Stomach (tissue), 9 donors: ENCODE results near the gene EDA. TPM values are rescaled to one million over a fixed set of nuclear protein-coding genes. Genes with fewer than 3 reads are reported as not detected.

Source experiments
- DNase-seq, 2 donors: peaks; one replicate each; pipeline versions ENCODE4 v3.0.0 to v3.0.0-alpha.2; 2013 to 2019
- H3K27ac ChIP-seq, 5 donors: fragments of 200-600 bp in 4 of 5; sonication (generic) in 4 of 5; one replicate each; pipeline ENCODE4 v1.5.1; 2013 to 2019; ENCODE audit warnings: mild to moderate bottlenecking in 1 of 5, moderate library complexity in 1 of 5
- H3K27me3 ChIP-seq, 3 donors: fragments of 200-600 bp; sonication (generic); one replicate each; pipeline ENCODE4 v1.5.1; 2017 to 2019; ENCODE audit warnings: mixed run types in 1 of 3
- H3K36me3 ChIP-seq, 4 donors: fragments of 200-600 bp; sonication (generic); 1 replicate in 3 of 4; 2 replicates in 1 of 4; pipeline ENCODE4 v1.5.1; 2016 to 2019
- H3K4me1 ChIP-seq, 4 donors: fragments of 200-600 bp; sonication (generic); one replicate each; pipeline ENCODE4 v1.5.1; 2016 to 2019
- H3K4me3 ChIP-seq, 4 donors: fragments of 200-600 bp; sonication (generic) in 3 of 4; one replicate each; pipeline ENCODE4 v1.5.1; 2016 to 2019; ENCODE audit warnings: mild to moderate bottlenecking in 1 of 4
- H3K9me3 ChIP-seq, 4 donors: fragments of 200-600 bp; sonication (generic); one replicate each; pipeline ENCODE4 v1.5.1; 2016 to 2019
- EP300 ChIP-seq: sonication (generic); formaldehyde crosslinking; IDR thresholded peaks from one replicate; pipeline ENCODE4 v1.6.1; 2017; ENCODE audit warnings: antibody characterized with exemption
- POLR2A ChIP-seq, 4 donors: fragments of 450-650 bp; IDR thresholded peaks; one replicate each; pipeline ENCODE4 v1.6.1; 2016; ENCODE audit warnings: antibody characterized with exemption in 4 of 4, control low read depth in 2 of 4, mild to moderate bottlenecking in 1 of 4, moderate library complexity in 1 of 4
- POLR2AphosphoS5 ChIP-seq, 3 donors: sonication (generic); formaldehyde crosslinking; IDR thresholded peaks; one replicate each; pipeline ENCODE4 v1.6.1; 2016; ENCODE audit warnings: antibody characterized with exemption in 3 of 3
- WGBS, 5 donors: extraction: QIAGEN DNeasy Blood & Tissue Kit in 3 of 5; methylation state at CpG; one replicate each; pipeline versions ENCODE4 v1.1.5 to v1.1.7; 2013 to 2018; 5-methylcytosine and 5-hydroxymethylcytosine counted together
- intact Hi-C: fragments of 100-400 bp; cut with DNase I; formaldehyde crosslinking; loops from one replicate; pipeline ENCODE4 v1.15.1; 2023; ENCODE audit warnings: low total_unique reads
- polyA plus RNA-seq, 3 donors: library from polyadenylated mRNA; stranded (reverse); fragments of 200-250 nt; gene quantifications; one replicate each; pipeline ENCODE4 v1.2.3, GENCODE V29; 2013
- total RNA-seq, 5 donors: library from RNA; depleted of rRNA; stranded (reverse); fragments of >200 nt; gene quantifications; one replicate each; pipeline versions ENCODE4 v1.1.0 to v1.2.3, GENCODE V29; 2014 to 2016
- TF ChIP-seq, protein P1 (sequence below), 7 experiments: fragments of 450-650 bp in 4 of 7; fragments of 200-600 bp in 3 of 7; sonication (generic) in 3 of 7; IDR thresholded peaks; one replicate each; pipeline ENCODE4 v1.5.1; 2016 to 2019; ENCODE audit warnings: antibody characterized with exemption in 7 of 7, control low read depth in 2 of 7, mild to moderate bottlenecking in 1 of 7
- donor health status: healthy with polysubstance abuse.
- donor health status: Bipolar disorder and iron deficiency.
- donor health status: healthy.

Gene EDA
- total and polyA plus RNA-seq, 8 donors = 1.6 to 26.1 (median 3.1) TPM; not detected in 1

DNA sequence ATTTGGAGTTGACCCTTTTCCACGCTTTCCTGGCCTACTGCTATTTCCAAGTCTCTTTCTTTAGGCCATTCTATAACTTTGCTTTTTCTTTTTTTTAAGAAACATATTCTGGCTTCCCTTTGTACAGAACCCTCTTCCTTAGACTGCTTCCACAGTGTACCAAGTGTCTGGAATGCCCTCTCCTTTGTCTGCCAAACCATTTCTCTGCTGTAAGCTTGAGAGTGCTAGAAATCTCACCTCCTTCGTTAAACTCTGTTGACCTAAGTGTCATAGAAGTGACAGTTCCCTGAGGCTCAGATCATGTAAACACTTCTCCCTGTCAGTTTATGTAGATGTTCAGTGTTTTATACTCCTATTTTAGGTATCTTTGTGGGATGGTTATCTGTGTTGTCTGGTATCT, 108.4 kb downstream of the EDA start:
- WGBS, 5 donors = 31 to 64% (median 52%) methylated on average over 2 of the region's 2 CpGs
- Histone ChIP-seq H3K27me3 (no peaks in the 10 kb centered on the region), H3K36me3 (no peaks in the 10 kb centered on the region), H3K4me3 (no peak overlapping the region), H3K9me3 (peaks cover 0 to 7% (median 3%) of the 10 kb centered on the region in 4 donors), H3K27ac (no peak overlapping the region), H3K4me1 (no peaks in the 10 kb centered on the region)
- DNase-seq = no peak
- intact Hi-C loops = no loop called here
- TF ChIP-seq EP300 = no peak
- no peak for TF ChIP-seq POLR2A (IDR thresholded peaks at IDR 0.05)
- TF ChIP-seq, protein P1, sequence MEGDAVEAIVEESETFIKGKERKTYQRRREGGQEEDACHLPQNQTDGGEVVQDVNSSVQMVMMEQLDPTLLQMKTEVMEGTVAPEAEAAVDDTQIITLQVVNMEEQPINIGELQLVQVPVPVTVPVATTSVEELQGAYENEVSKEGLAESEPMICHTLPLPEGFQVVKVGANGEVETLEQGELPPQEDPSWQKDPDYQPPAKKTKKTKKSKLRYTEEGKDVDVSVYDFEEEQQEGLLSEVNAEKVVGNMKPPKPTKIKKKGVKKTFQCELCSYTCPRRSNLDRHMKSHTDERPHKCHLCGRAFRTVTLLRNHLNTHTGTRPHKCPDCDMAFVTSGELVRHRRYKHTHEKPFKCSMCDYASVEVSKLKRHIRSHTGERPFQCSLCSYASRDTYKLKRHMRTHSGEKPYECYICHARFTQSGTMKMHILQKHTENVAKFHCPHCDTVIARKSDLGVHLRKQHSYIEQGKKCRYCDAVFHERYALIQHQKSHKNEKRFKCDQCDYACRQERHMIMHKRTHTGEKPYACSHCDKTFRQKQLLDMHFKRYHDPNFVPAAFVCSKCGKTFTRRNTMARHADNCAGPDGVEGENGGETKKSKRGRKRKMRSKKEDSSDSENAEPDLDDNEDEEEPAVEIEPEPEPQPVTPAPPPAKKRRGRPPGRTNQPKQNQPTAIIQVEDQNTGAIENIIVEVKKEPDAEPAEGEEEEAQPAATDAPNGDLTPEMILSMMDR (IDR thresholded peaks at IDR 0.05) = no peak
- no peak for TF ChIP-seq POLR2AphosphoS5 (IDR thresholded peaks at IDR 0.05)

DNA sequence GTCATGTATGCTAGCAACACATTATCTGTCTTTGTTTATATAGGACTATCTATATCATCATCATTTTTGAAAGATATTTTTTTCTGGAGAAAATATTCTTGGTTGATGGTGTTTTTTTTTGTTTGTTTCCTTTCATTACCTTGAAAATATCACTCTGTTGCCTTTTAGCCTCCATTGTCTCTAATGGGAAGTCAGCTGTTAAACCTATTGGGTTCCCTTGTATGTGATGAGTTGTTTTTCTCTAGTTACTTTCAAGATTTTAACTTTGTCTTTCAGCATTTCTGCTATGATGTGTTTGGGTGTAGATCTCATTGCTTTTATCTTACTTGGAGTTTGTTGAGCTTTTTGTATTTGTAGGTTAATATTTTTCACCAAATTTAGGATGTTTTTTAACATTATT, 124.4 kb downstream of the EDA start:
- no peaks in the 10 kb centered on the region for H3K27me3 ChIP-seq
- TF ChIP-seq POLR2A (IDR thresholded peaks at IDR 0.05) (no peak), EP300 (no peak), POLR2AphosphoS5 (IDR thresholded peaks at IDR 0.05) (no peak)
- TF ChIP-seq, protein P1 (IDR thresholded peaks at IDR 0.05) = no peak
- peaks cover 0 to 18% (median 5%) of the 10 kb centered on the region in 4 donors for H3K9me3 ChIP-seq
- H3K36me3 ChIP-seq = no peaks in the 10 kb centered on the region
- H3K27ac ChIP-seq = no peak overlapping the region
- no peak for DNase-seq
- H3K4me1 ChIP-seq = no peaks in the 10 kb centered on the region
- intact Hi-C loops = no loop called here
- no peak overlapping the region for H3K4me3 ChIP-seq

DNA sequence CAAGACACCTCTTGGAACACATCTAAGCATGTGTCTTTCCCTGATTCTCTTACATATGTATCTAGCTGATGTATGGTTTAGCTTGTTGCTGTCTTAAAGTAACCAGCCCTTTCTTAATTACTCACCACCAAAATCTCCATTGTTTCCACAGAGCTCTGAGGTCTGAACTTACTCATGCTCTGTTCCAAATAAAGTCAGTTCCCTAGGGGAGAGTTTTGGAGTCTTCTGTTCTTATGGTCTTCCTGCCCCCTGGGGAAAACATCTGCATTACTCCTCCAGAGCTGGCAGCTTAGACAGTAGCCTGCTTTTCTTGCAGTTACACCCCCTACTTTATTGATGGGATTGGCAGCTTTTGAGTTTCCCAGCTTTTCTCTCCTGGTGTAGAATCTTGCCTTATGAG, 125.8 kb downstream of the EDA start:
- Histone ChIP-seq H3K27me3 (no peaks in the 10 kb centered on the region), H3K9me3 (peaks cover 0 to 18% (median 5%) of the 10 kb centered on the region in 4 donors), H3K4me1 (no peaks in the 10 kb centered on the region), H3K27ac (no peak overlapping the region), H3K4me3 (no peak overlapping the region), H3K36me3 (no peaks in the 10 kb centered on the region)
- DNase-seq = no peak
- no peak for TF ChIP-seq EP300
- TF ChIP-seq POLR2AphosphoS5 (IDR thresholded peaks at IDR 0.05) = no peak
- TF ChIP-seq POLR2A (IDR thresholded peaks at IDR 0.05) = no peak
- TF ChIP-seq, protein P1 (IDR thresholded peaks at IDR 0.05) = no peak
- intact Hi-C loops = no loop called here

DNA sequence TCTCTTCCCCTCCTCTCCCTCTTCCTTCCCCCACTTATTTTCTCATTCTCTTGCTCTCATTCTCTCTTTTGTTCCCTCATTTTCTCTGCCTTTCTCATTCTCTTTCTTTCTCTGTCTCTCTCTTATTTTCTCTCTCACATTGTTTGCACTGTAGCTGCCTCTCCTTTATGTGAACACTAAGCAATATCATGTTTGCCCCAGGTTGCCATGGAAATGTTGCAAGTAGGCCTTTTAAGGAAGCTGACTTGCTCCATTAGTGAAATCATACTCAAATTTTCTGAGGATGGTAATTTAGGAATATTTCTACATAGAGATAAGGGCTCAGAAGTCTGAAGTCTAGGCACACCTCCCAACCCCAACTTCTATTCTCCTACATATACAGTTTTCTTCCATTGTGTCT, 130.1 kb downstream of the EDA start:
- no peak for TF ChIP-seq POLR2A (IDR thresholded peaks at IDR 0.05)
- Histone ChIP-seq H3K4me3 (no peak overlapping the region), H3K27me3 (no peaks in the 10 kb centered on the region), H3K36me3 (no peaks in the 10 kb centered on the region), H3K9me3 (peaks cover 0 to 13% (median 1%) of the 10 kb centered on the region in 4 donors), H3K4me1 (no peaks in the 10 kb centered on the region), H3K27ac (no peak overlapping the region)
- intact Hi-C loops = no loop called here
- no peak for DNase-seq

- H3K27me3 ChIP-seq = no peaks in the 10 kb centered on the region
- no peaks in the 10 kb centered on the region for H3K36me3 ChIP-seq
- 71 to 100% (median 88%) methylated on average over 1 of the region's 1 CpG for WGBS, 5 donors
- peaks cover 0 to 12% (median 0%) of the 10 kb centered on the region in 4 donors for H3K9me3 ChIP-seq
- H3K4me3 ChIP-seq = no peak overlapping the region
- no peaks in the 10 kb centered on the region for H3K4me1 ChIP-seq
- DNase-seq = no peak
- H3K27ac ChIP-seq = no peak overlapping the region
- TF ChIP-seq, protein P1 (IDR thresholded peaks at IDR 0.05) = no peak
- intact Hi-C loops = no loop called here
These were observed 132.1 kb downstream of the EDA start for GRCh38 chrX:69748055-69748454.
